Uterus (tissue), 2 donors: ENCODE results near the gene C9orf152.

Source experiments
- POLR2A ChIP-seq, 2 donors: fragments of 450-650 bp; IDR thresholded peaks; one replicate each; pipeline ENCODE4 v1.6.1; 2016; ENCODE audit warnings: antibody characterized with exemption in 2 of 2, mild to moderate bottlenecking in 1 of 2, moderate library complexity in 1 of 2
- TF ChIP-seq, protein P1 (sequence below), 4 experiments: fragments of 200-600 bp in 2 of 4; fragments of 450-650 bp in 2 of 4; sonication (generic) in 2 of 4; IDR thresholded peaks; one replicate each; pipeline ENCODE4 v1.5.1; 2016 to 2019; ENCODE audit warnings: antibody characterized with exemption in 4 of 4, mild to moderate bottlenecking in 2 of 4, moderate library complexity in 1 of 4

DNA sequence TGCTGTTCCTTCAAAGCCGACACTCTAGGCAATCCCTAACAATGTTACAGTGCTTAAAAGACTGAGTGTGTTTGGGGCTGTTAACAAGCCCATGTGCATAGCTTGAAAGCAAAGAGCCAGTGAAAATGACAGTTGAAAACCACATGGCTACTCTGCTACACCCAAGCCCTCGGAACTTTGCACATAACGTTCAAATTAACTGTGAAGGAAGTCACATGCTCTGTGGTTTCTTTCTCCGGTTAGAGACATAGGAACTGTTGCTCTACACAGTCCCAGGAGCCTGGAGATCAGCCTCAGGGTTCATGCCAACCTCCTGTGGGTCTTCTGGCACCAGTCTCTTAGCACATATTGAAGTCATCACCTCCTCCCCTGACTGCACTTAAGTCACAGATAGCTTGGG, 51.1 kb downstream of the C9orf152 start:
- TF ChIP-seq, protein P1, sequence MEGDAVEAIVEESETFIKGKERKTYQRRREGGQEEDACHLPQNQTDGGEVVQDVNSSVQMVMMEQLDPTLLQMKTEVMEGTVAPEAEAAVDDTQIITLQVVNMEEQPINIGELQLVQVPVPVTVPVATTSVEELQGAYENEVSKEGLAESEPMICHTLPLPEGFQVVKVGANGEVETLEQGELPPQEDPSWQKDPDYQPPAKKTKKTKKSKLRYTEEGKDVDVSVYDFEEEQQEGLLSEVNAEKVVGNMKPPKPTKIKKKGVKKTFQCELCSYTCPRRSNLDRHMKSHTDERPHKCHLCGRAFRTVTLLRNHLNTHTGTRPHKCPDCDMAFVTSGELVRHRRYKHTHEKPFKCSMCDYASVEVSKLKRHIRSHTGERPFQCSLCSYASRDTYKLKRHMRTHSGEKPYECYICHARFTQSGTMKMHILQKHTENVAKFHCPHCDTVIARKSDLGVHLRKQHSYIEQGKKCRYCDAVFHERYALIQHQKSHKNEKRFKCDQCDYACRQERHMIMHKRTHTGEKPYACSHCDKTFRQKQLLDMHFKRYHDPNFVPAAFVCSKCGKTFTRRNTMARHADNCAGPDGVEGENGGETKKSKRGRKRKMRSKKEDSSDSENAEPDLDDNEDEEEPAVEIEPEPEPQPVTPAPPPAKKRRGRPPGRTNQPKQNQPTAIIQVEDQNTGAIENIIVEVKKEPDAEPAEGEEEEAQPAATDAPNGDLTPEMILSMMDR (IDR thresholded peaks at IDR 0.05): no peak
- TF ChIP-seq POLR2A (IDR thresholded peaks at IDR 0.05): no peak
